NOMO-1 treated with DMSO at 0.1 percent for 48 hours (cell line): ENCODE results near the gene PRM1.

Source experiments
- DNase-seq: peaks from one replicate; lab custom pipeline; 2025; ENCODE audit not compliant: unreplicated experiment; lab: John Stamatoyannopoulos, UW

Gene PRM1

GRCh38 chr16:11254913-11255736 lies 26.0 kb downstream of the PRM1 start:
- DNase-seq = no peak

- no peak for DNase-seq
These were observed 26.9 kb downstream of the PRM1 start for GRCh38 chr16:11253995-11254912.

DNA sequence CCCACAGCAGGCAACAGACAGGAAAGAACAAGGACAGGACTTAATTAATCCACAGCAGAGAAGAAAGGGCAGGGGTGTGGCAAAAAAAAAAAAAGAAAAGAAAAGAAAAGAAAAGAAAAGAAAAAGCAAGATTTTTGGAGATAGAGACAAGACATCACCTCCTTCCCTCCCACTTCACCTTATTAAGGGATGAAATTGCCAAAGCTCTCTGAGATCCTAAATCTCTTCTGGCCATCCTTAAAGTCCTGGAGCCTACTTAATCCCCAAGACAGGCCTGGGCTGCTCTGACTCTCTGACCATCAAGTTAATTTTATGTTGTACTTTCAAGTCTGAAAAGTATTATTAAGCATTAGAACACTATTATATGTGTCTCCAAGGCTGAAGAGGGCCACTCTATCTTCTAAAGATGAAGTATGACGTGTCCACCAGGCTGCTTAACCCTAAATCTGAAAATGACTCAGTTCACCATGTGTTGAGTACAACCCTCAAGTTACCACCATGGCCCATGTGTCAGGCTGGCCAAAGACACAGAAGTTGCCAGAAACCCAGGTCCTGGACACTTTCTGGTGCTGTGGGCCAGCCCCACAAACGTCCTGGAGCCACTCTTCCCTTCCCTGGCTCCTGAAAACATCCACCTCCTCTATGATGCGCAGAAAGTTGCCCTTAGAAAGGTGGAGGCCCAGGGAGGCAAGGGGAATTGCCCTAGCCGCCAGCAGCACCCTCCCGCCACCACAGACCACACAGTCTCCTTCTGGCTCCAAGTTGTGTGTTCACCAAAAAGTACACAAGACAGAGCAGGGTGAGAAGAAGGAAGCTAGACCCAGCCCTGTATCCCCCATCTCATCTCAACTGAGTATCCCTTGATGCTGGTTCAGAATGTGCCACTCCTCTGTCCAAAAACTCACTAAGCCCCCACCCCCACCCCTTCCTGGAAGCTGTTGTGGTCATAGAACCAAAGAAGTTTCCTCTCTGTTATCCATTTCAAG lies 27.8 kb downstream of the PRM1 start:
- peak; percentile 3 for DNase-seq

GRCh38 chr16:11252482-11252931 lies 28.6 kb downstream of the PRM1 start:
- no peak for DNase-seq

DNA sequence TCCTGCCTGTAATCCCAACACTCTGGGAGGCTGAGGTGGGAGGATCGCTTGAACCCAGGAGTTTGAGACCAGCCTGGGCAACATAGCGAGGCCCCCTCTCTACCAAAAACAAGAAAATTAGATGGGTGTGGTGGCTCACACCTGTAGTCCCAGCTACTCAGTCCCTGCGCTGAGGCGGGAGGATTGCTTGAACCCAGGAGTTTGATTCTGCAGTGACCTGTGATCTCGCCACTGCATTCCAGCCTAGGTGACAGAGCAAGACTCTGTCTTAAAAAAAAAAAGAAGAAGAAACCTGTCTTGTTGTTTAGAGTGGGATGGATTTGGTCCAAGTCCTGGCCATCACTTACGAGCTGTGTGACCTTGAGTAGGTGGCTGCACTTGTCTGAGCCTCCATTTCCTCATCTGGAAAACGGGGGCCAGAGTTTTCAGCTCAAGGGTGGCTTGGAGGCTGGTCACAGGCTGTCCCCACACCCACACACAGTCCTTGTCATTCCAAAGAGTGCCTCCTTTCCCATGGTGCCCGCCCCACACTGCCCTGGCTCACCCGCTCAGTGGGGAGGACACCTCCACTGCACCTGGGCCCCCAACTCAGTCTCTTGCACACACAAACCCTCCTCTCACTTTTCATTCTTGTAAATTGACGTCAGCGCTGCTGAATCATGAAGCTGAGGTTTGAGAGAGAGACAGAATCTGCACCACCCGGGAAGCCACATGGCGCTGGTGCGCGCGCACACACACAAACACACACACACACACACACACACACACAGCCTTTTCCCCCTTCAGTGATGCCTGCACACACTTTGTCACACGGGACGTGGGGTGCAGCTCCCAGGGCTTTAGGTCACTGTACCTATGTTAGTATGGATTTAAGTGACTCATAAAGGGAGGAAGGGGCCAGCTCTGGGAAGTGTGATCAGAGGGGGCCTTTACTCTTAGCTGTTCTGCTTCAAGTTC lies 29.3 kb downstream of the PRM1 start:
- no peak for DNase-seq

DNA sequence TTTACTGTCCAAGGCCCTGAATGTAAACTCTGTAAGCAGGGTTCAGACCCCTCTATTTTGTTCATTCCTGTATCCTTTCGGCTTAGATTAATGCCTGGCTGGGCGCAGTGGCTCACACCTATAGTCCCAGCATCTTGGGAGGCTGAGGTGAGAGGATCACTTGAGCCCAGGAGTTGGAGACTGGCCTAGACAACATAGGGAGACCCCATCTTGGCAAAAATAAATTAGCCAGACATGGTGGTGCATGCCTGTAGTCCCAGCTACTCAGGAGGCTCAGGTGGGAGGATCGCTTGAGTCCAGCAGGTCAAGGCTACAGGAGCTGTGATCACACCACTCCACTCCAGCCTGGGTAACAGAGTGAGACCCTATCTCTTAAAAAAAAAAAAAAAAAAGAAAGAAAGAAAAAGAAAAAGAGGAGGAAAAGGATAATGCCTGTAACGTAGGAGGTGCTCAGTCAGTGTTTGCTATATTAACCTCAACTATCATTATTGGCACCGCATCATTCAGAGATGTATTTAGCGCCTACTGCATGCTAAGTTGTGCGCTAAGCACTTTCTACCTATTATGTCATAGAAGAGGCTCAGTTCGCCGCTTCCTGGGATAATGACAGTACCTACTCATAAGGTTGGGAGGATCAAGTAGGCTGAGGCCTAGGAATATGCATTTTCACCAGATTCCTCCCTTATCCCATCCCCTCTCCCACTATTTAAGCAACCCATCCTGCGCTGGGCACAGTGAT lies 30.2 kb downstream of the PRM1 start:
- no peak for DNase-seq

- no peak for DNase-seq
These were observed 30.9 kb downstream of the PRM1 start for GRCh38 chr16:11250091-11250785.

DNA sequence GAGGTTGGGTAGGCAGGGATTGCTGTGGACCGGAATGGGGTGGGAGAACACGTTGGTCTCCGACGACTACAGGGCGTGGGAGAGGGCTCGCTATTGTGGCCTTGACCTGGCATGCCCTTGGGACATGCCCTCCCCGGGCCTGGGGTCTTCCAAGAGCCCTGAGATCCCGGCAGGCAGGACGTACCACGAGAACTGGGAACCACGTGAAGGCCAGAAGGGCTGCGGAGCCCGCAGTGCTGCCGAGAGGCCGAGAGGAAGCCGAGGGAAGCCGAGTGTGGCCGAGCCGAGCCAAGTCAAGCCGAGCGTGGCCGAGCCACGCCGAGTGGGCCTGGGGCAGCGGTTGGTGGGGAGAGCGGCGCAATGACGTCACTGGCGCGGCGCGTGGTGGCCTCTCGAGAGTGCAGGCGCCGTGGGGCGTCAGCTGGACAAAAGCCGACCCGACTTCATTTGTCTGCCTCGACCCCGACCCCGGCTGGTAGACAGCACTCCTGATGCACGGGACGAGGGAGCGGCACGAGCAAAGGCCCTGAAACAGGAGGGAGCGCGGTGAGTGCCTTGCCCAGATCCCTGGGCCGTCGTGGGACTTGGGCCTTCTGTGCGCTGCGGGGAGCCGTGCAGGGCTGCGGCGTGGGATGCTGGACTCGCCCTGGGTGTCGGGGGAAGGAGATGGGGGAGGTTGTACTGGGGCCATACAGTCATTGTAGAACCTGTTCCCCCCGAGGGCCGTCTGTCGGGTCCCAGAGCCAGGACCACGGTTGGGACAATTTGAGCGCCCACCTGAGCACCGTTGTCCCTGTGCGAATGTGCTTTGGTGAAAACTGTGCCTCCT lies 31.7 kb downstream of the PRM1 start:
- DNase-seq = no peak

GRCh38 chr16:11248133-11248532 lies 33.0 kb downstream of the PRM1 start:
- DNase-seq = no peak

GRCh38 chr16:11245988-11246387 lies 35.1 kb downstream of the PRM1 start:
- DNase-seq = no peak

DNA sequence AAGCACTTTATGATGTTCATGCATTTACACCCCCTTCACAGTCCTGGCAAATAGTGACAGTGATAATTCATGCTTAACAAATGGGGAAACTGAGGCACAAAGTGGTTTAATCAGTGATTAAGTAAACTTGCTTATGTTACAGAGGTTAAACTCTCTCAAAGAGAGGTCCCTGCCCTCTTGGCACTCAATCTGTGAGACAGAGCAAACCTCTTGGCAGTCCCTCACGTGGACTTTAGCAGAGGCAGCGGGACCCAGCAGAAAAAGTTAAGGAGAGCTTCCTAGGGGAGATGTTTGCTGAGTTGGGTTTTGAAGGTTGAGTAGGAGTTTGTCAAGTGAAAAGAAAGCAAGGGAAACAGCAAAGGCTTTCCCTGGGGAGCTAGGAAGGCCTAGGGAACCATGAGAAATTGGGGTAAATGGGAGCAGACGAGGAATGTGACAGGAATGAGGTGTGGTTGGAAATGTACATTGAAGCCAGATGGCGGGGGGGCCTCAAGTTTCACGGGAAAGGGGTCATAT lies 35.9 kb downstream of the PRM1 start:
- DNase-seq = no peak

- no peak for DNase-seq
These were observed 38.5 kb downstream of the PRM1 start for GRCh38 chr16:11242658-11243057.

- DNase-seq = no peak
These were observed 39.5 kb downstream of the PRM1 start for GRCh38 chr16:11241480-11242204.

- DNase-seq = no peak
These were observed 40.3 kb downstream of the PRM1 start for GRCh38 chr16:11240636-11241473.
